K562 (cell line): ENCODE measurements around the gene MBOAT7. TPM values are rescaled to one million over a fixed set of nuclear protein-coding genes. Genes with fewer than 3 reads are reported as not detected.

Experiments used
- ATAC-seq: fragments of 200-7000 bp; cut with Tn5 transposase; 3 replicates; pipeline ENCODE4 v1.9.1; 2020; ENCODE audit warnings: moderate library complexity
- BruUV-seq: library from RNA; stranded (reverse); fragments of 400-500 nt; replicated peaks from 2 replicates; lab custom pipeline; 2021; lab: Mats Ljungman, UMichigan
- CTCF ChIA-PET: fragments of 300-600 bp; formaldehyde crosslinking; extraction: SDS; loops from one replicate; lab custom pipeline; 2021; ENCODE audit warnings: low intra/inter-chr PET ratio; lab: Yijun Ruan, JAX
- POLR2A ChIA-PET: fragments of 300-600, 350-650 bp; sonication (Branson Sonifier 250); formaldehyde crosslinking; extraction: SDS; loops from one replicate; lab custom pipeline; 2021; ENCODE audit warnings: antibody characterized with exemption, inconsistent platforms; lab: Yijun Ruan, JAX
- DNase-seq, 4 experiments: peaks; one replicate each; pipeline versions ENCODE4 v3.0.0 to v3.0.0-alpha.2; 2011 to 2018; ENCODE audit warnings: low spot score in 3 of 4, mixed read lengths in 3 of 4; ENCODE audit errors: extremely low read depth in 1 of 4
- FAIRE-seq: peaks from 2 replicates; lab custom pipeline; 2011; peaks lifted over from hg19 to GRCh38; lab: Jason Lieb, UNC
- H2AFZ ChIP-seq: 2 replicates; pipeline ENCODE4 v1.6.0; 2011; ENCODE audit warnings: low read depth, low read length, control low read depth, inconsistent platforms
- H3K27ac ChIP-seq: fragments of 200-600 bp; 3 replicates; pipeline ENCODE4 v1.8.0; 2011; ENCODE audit warnings: low read depth, mild to moderate bottlenecking, control low read depth, inconsistent platforms, low read length, moderate library complexity, mixed read lengths; ENCODE audit errors: extremely low read depth
- H3K27me3 ChIP-seq, 2 experiments: fragments of 300-600 bp in 1 of 2; 2 replicates in 1 of 2; 3 replicates in 1 of 2; pipeline versions ENCODE4 v1.6.0 to v1.8.0; 2011; ENCODE audit warnings: inconsistent platforms in 2 of 2, low read length in 2 of 2, mild to moderate bottlenecking in 1 of 2, mixed read lengths in 1 of 2, moderate library complexity in 1 of 2; ENCODE audit not compliant: control insufficient read depth in 2 of 2, insufficient read depth in 2 of 2
- H3K36me3 ChIP-seq: fragments of 300-600 bp; 3 replicates; pipeline ENCODE4 v1.8.0; 2011; ENCODE audit warnings: mild to moderate bottlenecking, low read length, inconsistent platforms; ENCODE audit not compliant: control insufficient read depth, insufficient read depth
- H3K4me1 ChIP-seq, 2 experiments: fragments of 200-600 bp in 1 of 2; replicated peaks in 1 of 2; 2 replicates in 1 of 2; 3 replicates in 1 of 2; pipeline versions ENCODE4 v1.5.1 to v1.8.0; 2011; ENCODE audit warnings: inconsistent platforms in 2 of 2, low read length in 2 of 2, mild to moderate bottlenecking in 1 of 2, mixed read lengths in 1 of 2, moderate library complexity in 1 of 2; ENCODE audit not compliant: control insufficient read depth in 2 of 2, insufficient read depth in 2 of 2
- H3K4me2 ChIP-seq: 2 replicates; pipeline ENCODE4 v1.6.1; 2011; ENCODE audit warnings: low read length, control low read depth, inconsistent platforms, mixed read lengths; ENCODE audit not compliant: insufficient read depth
- H3K4me3 ChIP-seq: fragments of 200-600 bp; sonication (generic), shearing (Covaris generic); 2 replicates; pipeline ENCODE4 v1.5.1; 2016; ENCODE audit warnings: control low read depth, inconsistent platforms
- H3K79me2 ChIP-seq: fragments of 200-600 bp; 3 replicates; pipeline ENCODE4 v1.8.0; 2011; ENCODE audit warnings: low read length, inconsistent platforms; ENCODE audit not compliant: control insufficient read depth, insufficient read depth
- H3K9ac ChIP-seq, 2 experiments: 2 replicates each; pipeline versions ENCODE4 v1.6.0 to v1.6.1; 2011; ENCODE audit warnings: low read depth in 2 of 2, low read length in 2 of 2, control low read depth in 1 of 2, inconsistent platforms in 1 of 2, mild to moderate bottlenecking in 1 of 2, mixed read lengths in 1 of 2; ENCODE audit not compliant: insufficient read depth in 1 of 2
- H3K9me1 ChIP-seq: one replicate; pipeline ENCODE4 v1.6.0; 2011; ENCODE audit warnings: inconsistent platforms, mild to moderate bottlenecking, low read length, moderate library complexity; ENCODE audit not compliant: control insufficient read depth, insufficient read depth
- H3K9me3 ChIP-seq: replicated peaks from 2 replicates; pipeline ENCODE4 v1.5.1; 2011; ENCODE audit warnings: low read depth, low read length, inconsistent platforms; ENCODE audit not compliant: control insufficient read depth, insufficient read depth
- H4K20me1 ChIP-seq: replicated peaks from 2 replicates; pipeline ENCODE4 v1.6.1; 2011; ENCODE audit warnings: low read length, inconsistent platforms, mixed read lengths; ENCODE audit not compliant: control insufficient read depth, insufficient read depth
- ARID2 ChIP-seq: fragments of 450-650 bp; IDR thresholded peaks from 2 replicates; pipeline ENCODE4 v1.6.1; 2017; ENCODE audit warnings: antibody characterized with exemption, mild to moderate bottlenecking
- ESRRB ChIP-seq: fragments of 250-450 bp; sonication (Bioruptor Pico); IDR thresholded peaks from 2 replicates; pipeline ENCODE4 v1.5.0; 2020; ENCODE audit warnings: mild to moderate bottlenecking, moderate library complexity, borderline replicate concordance
- ILF3 ChIP-seq: fragments of 450-650 bp; IDR thresholded peaks from 2 replicates; pipeline ENCODE4 v1.6.1; 2018; ENCODE audit warnings: antibody characterized with exemption, mild to moderate bottlenecking, moderate library complexity, borderline replicate concordance
- SMAD4 ChIP-seq: fragments of 250-450 bp; sonication (Bioruptor Pico); conservative IDR thresholded peaks from 2 replicates; pipeline ENCODE4 v1.8.0; 2021; ENCODE audit warnings: inconsistent platforms, mild to moderate bottlenecking, moderate library complexity
- TEAD4 ChIP-seq, 2 experiments: sonication (generic) in 1 of 2; formaldehyde crosslinking in 1 of 2; IDR thresholded peaks; 2 replicates each; pipeline versions ENCODE4 v1.6.1 to v1.8.0; 2012 to 2022; ENCODE audit warnings: borderline replicate concordance in 1 of 2, inconsistent platforms in 1 of 2, low read length in 1 of 2, mild to moderate bottlenecking in 1 of 2, missing genetic modification reagents in 1 of 2
- XRCC5 ChIP-seq: fragments of 200-400 bp; formaldehyde crosslinking; IDR thresholded peaks from 2 replicates; pipeline ENCODE4 v1.6.1; 2017; ENCODE audit warnings: low read depth, mild to moderate bottlenecking, low read length
- ZBTB40 ChIP-seq, 2 experiments: fragments of 450-650 bp in 1 of 2; sonication (generic) in 1 of 2; formaldehyde crosslinking in 1 of 2; IDR thresholded peaks; 2 replicates each; pipeline versions ENCODE4 v1.7.1 to v1.9.0; 2016 to 2022; ENCODE audit warnings: inconsistent platforms in 1 of 2, mild to moderate bottlenecking in 1 of 2, missing genetic modification reagents in 1 of 2
- ZNF408 ChIP-seq: fragments of 250-450 bp; sonication (Bioruptor Pico); IDR thresholded peaks from 2 replicates; pipeline ENCODE4 v1.4.0; 2020; ENCODE audit warnings: low read depth, mild to moderate bottlenecking, moderate library complexity
- WGBS: fragments of 100-300 bp; shearing (Covaris generic); methylation state at CpG from one replicate; pipeline ENCODE4 v1.1.6; 2016; ENCODE audit warnings: low coverage, mixed read lengths; ENCODE audit not compliant: insufficient coverage; ENCODE audit errors: missing lambda C conversion rate; 5-methylcytosine and 5-hydroxymethylcytosine counted together
- in situ Hi-C: fragments of 300-500 bp; cut with MboI; formaldehyde crosslinking; loops from 4 replicates; pipeline ENCODE4 v1.15.0; 2018; ENCODE audit warnings: inconsistent platforms, mixed read lengths
- intact Hi-C: fragments of 100-400 bp; cut with micrococcal nuclease; formaldehyde crosslinking; loops from 2 replicates; pipeline ENCODE4 v1.14.2; 2022
- polyA plus RNA-seq, 8 experiments: library from polyadenylated mRNA; depleted of rRNA in 4 of 8; stranded (reverse) in 5 of 8; unstranded in 3 of 8; fragments of >200 nt; fragmentation: Nextera tagmentation in 2 of 8; fragmentation: Illumina TruSeq in 1 of 8; extraction: Ambion mirVana in 2 of 8; extraction: Trizol in 1 of 8; gene quantifications; 2 replicates each; pipeline versions ENCODE4 v1.2.1 to v1.2.3, GENCODE V29; 2011 to 2014; ENCODE audit warnings: inconsistent platforms in 1 of 8, missing spikeins in 1 of 8
- total RNA-seq, 7 experiments: library from RNA; depleted of rRNA in 6 of 7; stranded (reverse); fragments of >200 nt in 6 of 7; fragmentation: Illumina TruSeq in 2 of 7; extraction: Trizol in 2 of 7; gene quantifications; 2 replicates each; pipeline versions ENCODE4 v1.2.1 to v1.2.3, GENCODE V29; 2011 to 2021; ENCODE audit warnings: low replicate concordance in 1 of 7

MBOAT7 gene
- total and polyA plus RNA-seq, 9 of the 15 experiments (the other 6 are each of a cell fraction or from before 2014, with no cell fraction given) = 1.4 to 153 (median 56.1) TPM

GRCh38 chr19:54201172-54201701 is 11.9 kb upstream of the MBOAT7 start:
- WGBS = under 1% methylated on average over 24 of the region's 28 CpGs
- DNase-seq (peak in 1 of 4 experiments; percentile 31), FAIRE-seq (no peak), ATAC-seq (no peak; the same call in 2 of the 3 replicates)
- Histone ChIP-seq H3K27me3 (no peaks in the 10 kb centered on the region), H3K36me3 (peaks cover 58% of the 10 kb centered on the region), H3K4me3 (peak overlapping the region; percentile 68), H3K4me2 (peak overlapping the region; percentile 89), H3K9me3 (no peaks in the 10 kb centered on the region), H3K9ac (peak overlapping the region; percentile 98 to 99), H3K9me1 (peaks cover 3% of the 10 kb centered on the region), H3K79me2 (peaks cover 59% of the 10 kb centered on the region), H4K20me1 (peaks cover 53% of the 10 kb centered on the region), H2AFZ (peak overlapping the region; percentile 78), H3K4me1 (peaks cover 23 to 32% of the 10 kb centered on the region in 2 experiments), H3K27ac (peak overlapping the region; percentile 96)
- intact Hi-C loops (loop anchor here (2.0 kb wide), 1 partner anchor 64 kb away; the partner anchor contains the start of gene CNOT3), in situ Hi-C loops (no loop called here)
- POLR2A ChIA-PET = interaction anchor here (0.6 to 5.3 kb wide), 19 partner anchors 10 to 260 kb away, joined by 3 to 206 read pairs (median 6); partner anchors contain the start of genes CNOT3, LENG1, MBOAT7 and PRPF31
- CTCF ChIA-PET = no interaction called here
- TSS peak; percentile 68 for BruUV-seq
- TF ChIP-seq ZNF408 (CRISPR knock-in tag) = no peak
- TF ChIP-seq ZBTB40 (IDR thresholded peaks at IDR 0.05) = 0 out of 2 replicates have a peak, but pooled peaks have one; percentile 16
- no peak for TF ChIP-seq ZBTB40 (CRISPR knock-in tag; IDR thresholded peaks at IDR 0.05)
- no peak for TF ChIP-seq SMAD4
- TF ChIP-seq ILF3 = no peak
- TF ChIP-seq ARID2 = no peak
- no peak for TF ChIP-seq TEAD4 (IDR thresholded peaks at IDR 0.05; ENCODE audit: low read length)
- TF ChIP-seq TEAD4 (CRISPR knock-in tag; IDR thresholded peaks at IDR 0.05; ENCODE audit: borderline replicate concordance) = no peak
- TF ChIP-seq XRCC5 = no peak
- TF ChIP-seq ESRRB (CRISPR knock-in tag) = no peak
